NCI-H2227 treated with DMSO at 0.1 percent for 48 hours (cell line): ENCODE data around the gene RAET1L.
"Not testable (repeated sequence)": the region's sequence is repeated elsewhere in the genome, so short reads cannot be mapped to it uniquely, and the experiment has no call there.

Experiments used
- DNase-seq: peaks from one replicate; lab custom pipeline; 2025; lab: John Stamatoyannopoulos, UW

The RAET1L gene, protein sequence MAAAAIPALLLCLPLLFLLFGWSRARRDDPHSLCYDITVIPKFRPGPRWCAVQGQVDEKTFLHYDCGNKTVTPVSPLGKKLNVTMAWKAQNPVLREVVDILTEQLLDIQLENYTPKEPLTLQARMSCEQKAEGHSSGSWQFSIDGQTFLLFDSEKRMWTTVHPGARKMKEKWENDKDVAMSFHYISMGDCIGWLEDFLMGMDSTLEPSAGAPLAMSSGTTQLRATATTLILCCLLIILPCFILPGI

DNA sequence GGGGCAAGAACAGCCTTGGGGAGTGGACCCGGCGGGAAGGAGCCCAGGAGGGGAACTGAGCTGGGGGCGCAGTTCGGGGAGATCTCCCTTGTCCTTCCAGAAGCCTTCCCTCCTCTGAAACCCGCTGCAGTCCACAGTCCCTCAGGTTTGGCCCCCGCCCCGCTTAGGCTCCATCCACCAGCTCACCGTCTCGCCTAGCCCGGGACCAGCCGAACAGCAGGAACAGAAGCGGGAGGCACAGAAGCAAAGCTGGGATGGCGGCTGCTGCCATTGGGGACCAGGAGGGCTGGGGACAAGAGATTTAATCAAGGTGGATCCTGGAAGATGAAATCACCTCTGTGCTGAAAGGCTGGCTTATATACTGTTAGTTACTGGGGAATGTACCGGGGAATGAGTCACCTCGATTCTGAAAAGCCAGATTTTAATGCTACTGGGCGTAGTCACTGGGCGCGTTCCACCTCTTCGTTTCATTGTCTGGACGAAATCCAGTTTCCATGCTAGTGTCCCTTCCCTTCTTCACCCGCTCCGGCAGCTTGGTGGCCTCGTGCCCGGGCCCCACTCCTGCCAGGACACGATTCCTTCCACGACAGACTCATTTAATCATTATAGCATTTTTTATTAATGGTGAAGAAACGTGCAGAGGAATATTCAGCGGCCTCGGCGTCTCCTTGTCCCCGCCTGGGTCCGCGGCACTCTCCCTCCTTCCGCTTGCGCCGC is at the start of gene RAET1L:
Gene RAET1L (minus strand): TSS at position 332 of the 717 bp plus-strand sequence. CDS start 61 bp downstream, at position 271.
- no peak for DNase-seq

DNA sequence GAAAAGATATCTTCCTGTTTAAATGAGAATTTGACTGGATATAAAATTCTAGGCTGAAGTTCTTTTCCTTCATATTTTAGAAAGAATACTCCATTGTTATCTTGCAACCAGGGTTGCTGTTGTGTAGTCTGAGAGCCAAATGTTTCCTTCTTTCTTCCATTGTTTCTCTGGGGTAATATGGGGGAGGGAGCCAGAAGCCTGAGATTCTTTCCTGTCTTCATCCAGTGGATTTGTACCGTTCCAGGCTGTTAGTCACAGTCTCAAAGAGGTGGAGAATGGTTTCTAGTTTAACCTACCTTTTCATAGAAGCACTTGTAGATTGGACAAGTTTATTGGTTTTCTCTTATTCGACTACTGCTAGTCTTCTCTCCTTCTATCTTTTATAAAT is 49.7 kb upstream of the RAET1L start:
- DNase-seq, result no peak

DNA sequence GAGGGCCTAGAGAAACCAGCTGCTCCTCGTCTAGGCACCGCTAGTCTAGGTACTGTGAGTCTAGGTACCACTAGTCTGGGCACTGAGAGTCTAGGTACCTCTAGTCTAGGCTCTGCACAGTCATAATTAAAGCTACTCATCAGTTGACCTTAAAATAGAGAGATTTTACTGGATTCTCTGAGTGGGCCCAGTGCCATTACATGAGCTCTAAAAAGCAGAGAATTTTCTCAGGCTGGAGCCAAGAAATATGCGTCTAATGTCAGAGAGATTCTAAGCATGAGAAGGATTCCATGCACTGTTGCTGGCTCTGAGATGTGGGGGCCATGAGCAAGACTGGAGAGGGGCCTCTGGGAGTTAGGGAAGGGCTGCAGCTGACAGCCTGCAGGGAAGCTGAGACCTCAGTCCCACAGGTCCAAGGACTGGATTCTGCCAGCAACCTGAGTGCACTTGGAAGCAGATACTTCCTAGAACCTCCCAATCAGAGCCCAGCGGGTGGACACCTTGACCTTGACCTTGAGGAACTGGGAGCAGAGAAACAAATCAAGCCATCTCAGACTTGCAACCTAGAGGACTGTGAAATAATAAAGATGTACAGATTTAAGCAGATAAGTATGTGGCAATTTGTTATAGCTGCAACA is 49.2 kb upstream of the RAET1L start:
- not testable (repeated sequence) for DNase-seq

DNA sequence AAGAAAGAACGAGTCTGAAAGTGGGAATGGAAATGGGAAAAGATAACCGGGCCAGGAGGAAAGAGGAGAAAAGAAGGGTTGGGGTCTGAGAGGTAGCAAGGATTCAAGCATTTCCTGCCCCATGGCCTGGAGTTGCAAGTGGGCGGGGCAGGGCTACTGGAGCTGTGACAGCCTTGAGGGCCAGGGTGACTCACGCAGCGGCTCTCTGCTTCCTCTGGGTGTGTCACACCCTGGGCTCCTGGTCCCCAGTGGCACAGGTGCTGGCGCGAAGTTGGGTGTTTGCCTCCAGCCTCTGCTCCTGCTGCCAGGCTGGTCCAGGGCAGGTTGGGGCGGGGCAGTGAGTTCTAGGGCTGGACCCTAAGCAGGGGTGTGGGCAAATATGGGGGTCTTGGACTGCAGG is 46.9 kb upstream of the RAET1L start:
- no peak for DNase-seq

DNA sequence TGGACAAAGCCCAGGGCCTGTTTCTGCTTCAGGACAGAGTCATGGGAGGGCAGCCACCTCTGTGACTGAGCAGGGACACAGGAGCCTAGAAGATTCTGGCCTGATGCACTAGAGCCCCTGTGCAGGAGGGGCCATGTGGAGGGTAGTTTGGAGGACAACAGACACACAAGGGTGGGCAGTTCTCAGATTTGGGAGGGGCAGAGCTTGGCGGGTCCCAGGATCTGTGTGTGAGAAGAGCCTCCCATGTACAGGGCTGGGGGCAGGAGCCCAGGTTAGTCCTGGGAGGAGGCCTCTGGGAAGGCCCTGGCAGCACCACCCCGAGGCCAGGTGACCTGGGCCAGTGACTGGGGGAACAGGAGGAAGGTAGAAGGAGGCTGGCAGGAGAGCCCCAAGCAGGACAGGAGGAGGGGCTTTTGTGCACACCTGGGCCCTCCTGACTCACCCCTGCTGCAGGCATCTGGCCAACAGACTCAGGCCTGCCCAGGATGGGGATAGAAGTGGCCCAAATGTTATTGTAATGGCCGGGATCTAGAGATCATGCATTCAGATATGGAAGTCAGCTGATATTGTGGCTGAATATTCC is 45.0 kb upstream of the RAET1L start:
- DNase-seq, result no peak

DNA sequence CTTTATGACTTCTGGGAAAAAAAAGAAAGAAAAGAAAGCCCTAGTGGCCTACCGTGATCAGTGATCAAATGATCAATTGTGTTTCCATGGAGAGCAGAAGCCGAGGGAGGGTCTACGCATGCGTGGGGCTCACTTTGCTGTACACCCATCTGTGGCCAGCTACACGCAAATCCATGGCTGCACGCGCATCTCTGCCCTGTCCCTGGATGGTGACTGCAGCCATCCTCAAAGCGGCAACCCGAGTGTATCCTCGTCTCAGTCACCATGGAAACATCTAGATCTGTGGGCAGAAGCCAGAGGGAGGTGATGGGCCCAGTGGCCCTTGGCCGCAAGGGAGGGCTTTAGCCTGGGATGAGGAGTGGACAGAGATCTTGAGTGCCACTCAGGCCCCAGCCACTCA is 44.4 kb upstream of the RAET1L start:
- DNase-seq, result peak; percentile 34

DNA sequence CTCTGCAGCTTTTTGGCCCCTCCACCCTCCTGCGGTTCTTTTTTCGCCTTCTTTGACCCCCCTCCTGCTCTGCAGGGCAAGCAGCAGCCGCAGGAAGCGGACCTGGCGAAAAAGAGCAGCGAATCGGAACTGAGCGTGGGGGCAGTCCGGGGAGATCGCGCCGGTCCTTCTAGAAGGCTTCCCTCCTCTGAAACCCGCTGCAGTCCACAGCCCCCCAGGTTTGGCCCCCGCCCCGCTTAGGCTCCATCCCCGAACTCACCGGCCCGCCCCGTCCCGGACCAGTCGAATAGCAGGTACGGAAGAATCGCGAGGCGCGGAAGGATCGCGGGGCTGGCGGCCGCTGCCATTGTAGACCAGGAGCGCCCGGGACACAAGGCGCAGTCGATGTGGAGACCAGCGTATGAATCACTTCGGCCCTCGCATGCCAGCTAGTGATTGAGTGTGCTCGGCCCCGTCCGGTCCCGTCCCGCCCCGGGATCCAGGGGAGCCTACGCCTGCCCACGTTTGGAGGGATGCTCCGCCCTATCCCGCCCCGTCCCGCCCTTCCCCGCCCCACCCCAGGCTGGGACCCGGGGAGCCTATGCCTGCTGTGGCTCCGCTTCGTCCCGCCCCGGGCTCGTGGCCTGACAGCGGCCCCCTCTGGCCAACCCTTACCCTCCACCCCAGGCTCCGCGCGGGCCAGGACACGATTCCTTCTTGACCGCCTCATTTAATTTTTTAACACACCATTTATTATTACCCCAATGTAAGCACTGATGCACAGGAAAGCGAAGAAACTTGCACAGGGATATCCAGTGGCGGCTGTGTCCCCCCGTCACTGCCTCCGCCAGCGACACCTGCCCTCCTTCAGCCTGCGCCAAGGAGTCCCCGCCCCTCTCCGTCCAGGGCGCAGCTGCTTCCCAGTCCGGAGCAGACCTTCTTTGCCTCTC is 43.7 kb upstream of the RAET1L start, which contains the start of gene ULBP3:
Gene ULBP3 (minus strand): TSS at position 402 of the 929 bp plus-strand sequence. CDS start 55 bp downstream, at position 347.
- peak; percentile 64 for DNase-seq

DNA sequence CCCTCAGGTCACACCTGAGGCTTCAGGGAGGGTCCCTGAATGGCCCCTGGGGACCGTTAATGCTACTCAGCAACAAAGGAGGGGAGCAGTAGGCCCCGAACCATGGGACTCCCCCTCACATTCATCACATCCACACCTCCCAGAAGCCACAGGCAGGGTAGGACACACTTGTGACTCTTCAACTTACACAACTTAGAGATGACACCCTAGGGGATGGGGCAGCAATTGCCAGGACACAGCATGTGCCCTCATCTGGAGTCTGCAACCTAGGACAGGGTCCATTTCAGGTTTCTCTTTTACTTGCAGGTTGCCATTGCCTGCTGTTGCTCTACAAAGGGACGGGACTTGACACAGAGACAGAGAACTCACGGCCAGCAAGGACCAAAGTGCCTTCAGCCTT is 42.8 kb upstream of the RAET1L start:
- DNase-seq, result no peak

DNA sequence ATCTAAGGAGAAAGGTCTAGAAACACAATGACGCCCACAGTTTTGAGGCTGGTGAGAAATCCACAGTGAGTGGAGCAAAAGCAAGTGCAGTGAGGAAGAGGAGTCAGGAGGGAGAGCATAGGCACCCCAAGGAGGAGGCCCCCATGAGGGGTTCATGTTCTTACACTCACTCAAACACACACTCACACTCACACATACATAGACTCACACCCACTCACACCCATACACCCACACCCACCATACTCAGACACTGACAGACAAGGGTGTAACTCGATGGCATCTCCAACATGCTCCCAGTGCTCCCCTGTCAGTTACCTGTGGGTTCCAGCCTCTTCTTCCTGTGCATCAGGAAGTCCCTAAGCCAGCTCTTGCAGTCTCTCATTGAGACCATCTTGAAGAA is 39.8 kb upstream of the RAET1L start:
- no peak for DNase-seq

DNA sequence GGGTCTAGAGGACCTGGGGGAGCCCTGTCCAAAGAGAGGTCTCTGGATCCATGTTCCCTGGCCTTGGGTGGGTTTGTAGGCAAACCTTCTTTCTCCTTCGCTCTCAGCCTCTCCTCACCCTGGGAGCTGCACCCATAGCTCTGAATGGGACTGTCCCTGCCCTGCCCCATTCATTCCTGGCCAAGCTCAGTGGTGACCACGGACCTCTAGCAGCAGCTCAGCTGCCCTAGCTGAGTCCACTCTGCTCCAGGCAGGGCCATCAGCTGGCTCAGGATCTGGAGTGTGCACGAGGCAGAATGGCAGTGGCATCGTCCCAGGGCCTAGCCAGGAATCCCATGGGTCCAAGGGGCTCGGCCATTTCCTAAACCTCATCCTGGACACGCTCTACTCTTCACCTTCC is 38.3 kb upstream of the RAET1L start:
- no peak for DNase-seq

DNA sequence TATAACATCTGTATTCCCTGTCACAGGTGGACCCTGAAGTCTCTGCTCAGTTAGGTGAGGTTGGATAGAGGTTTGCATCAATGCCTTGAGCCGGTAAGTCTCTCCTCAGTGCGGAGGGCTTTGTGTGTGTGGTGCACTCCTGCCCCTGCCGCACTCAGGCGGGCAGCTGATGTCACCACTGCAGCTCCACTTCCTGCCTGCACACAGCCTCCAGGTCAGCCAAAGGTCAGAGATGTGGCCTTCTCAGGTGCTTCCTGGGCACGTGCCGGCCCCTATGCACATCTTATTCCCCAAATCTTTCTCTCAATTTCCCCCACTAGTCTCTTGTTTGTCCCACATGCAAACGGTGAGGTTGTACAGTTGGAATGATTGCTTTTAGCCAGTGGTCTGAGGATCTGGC is 34.6 kb upstream of the RAET1L start:
- not testable (repeated sequence) for DNase-seq

DNA sequence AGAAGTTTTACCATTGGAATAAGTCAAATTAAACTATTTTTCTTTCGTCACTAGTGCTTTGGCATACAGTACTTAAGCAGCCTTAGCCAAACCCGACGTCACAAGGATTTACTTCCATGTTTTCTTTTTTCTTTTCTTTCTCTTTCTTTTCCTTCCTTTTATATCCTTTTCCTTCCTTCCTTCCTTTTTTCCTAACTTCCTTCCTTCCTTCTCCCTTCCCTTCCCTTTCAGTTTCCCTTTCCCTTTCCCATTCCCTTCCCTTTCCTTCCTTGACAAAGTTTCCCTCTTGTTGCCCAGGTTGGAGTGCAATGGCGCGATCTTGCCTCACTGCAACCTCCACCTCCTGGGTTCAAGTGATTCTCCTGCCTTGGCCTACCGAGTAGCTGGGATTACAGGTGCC is 33.7 kb upstream of the RAET1L start:
- no peak for DNase-seq

DNA sequence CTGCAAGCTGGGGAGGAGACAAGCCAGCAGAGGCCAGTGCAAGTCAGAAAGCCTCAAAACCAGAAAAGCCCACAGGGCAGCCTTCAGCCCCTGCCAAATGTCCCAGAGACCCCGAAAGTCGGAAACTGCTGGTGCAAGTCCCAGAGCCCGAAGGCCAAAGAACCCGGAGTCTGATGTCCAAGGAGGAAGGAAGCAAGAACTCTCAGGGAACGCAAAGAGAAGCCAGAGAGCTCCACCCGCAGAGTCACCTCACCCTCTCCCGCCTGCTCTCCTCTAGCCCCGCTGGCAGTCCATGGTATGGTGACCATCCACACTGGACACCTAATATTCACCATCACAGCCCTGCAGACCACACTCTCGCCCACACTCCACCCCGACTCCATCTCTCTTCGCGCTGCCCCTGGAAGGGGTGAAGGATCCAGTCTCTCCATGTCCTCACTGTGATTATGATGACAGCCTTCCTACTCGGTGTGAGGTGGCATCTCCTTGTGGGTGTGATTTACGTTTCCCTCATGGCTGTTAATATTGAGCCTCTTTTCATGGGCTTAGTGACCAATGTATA is 33.0 kb upstream of the RAET1L start:
- DNase-seq, result no peak

DNA sequence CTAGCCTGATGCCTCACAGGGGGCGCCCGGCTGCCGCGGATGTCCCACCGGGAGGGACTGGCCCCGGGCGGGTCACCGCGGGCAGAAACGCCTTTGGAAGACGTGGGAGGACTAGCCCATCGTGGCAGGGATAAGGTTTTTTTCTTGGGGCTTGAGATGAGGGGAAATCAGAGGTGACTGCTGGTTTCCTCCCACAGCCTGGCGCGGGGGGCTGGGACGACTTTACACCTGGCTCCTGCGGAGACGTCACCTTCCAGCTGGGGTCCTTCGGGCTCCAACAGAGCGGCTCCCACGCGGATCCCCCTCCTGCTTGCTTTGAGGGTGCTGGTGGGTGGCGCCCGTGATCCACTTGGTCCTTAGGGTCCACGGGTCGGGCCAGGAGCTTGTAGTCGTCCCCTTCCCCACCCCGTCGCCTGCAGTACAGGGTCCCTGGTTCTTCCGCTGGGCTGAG is 32.2 kb upstream of the RAET1L start:
- DNase-seq, result no peak

DNA sequence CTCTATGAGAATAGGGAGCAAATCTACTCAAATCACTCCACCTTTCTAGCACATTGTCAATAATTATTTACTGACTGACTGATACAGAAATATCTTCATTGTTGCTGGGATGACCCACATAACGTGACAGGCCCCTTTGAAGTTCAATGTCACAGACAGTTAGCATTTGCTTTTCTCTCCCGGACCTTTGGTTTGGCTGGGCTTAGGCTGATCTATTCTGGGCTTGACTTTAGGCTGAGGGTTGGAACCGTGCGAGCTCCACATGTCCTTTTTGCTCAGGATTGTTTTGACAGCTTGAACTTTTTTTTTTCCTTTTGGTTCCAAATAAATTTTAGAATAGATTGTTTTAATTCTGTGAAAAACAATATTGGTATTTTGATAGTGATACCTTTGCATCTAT is 31.6 kb upstream of the RAET1L start:
- no peak for DNase-seq

DNA sequence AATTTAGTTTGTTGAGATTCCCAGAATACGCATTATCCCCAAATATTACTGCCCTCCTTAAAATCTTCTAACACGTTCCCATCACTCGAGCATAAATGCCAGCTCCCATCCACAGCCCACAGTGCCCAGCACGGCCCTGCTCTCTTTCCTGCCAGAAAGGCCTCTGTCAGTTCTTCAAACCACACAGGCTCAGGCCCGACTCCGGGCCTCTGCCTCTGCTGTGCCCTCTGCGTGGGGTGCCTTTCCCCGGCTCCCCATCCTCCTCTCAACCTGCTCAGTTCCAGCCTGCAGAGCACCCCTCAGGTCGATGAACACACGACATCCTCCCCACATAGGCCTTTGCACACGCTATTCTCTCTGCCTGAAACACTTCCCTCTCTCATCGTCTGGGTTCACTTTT is 30.8 kb upstream of the RAET1L start:
- DNase-seq, result no peak

DNA sequence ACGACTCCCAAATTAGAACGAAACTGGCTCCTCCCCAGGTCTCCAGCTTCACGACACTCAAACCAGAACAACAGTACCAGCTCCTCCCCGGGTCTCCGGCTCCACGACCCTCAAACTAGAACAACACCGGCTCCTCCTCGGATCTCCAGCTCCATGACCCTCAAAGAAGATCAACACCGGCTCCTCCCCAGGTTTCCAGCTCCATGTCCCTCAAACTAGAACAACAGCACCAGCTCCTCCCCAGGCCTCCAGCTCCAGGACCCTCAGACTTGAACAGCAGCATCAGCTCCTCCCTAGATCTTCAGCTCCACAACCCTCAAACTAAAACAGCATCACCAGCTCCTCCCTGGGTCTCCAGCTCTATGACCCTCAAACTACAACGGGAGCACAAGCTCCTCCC is 29.8 kb upstream of the RAET1L start:
- no peak for DNase-seq

DNA sequence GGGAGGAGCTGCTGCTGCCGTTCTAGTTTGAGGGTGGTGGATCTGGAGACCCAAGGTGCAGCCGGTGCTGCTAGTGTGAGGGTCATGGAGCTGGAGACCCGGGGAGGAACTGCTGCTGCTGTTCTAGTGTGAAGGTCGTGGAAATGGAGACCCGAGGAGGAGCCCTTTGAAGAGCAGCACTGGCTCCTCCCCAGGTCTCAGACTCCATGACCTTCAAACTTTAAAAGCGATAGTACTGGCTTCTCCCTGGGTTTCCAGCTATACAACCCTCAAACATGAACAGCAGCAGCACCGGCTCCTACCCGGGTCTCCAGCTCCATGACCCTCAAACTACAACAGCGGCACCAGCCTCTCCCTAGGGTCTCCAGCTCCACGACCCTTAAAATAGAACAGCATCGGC is 28.1 kb upstream of the RAET1L start:
- no peak for DNase-seq

DNA sequence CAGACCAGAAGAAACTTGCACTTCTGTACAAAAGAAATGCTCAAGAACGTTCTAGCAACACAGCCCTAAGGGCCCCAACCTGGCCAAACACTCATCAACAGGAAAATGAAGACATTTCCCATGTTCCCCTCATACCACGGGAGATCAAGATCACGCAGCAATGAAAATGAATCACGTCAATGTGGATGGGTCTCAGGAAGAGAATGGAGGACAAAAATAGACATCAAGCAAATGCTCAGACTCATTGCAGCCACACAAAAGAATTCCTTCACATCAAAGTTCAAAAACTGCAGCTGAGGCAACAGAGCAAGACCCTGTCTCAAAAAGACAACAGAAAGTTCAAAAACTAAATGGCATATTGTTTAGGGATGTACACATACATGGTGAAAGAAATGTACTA is 25.5 kb upstream of the RAET1L start:
- no peak for DNase-seq

DNA sequence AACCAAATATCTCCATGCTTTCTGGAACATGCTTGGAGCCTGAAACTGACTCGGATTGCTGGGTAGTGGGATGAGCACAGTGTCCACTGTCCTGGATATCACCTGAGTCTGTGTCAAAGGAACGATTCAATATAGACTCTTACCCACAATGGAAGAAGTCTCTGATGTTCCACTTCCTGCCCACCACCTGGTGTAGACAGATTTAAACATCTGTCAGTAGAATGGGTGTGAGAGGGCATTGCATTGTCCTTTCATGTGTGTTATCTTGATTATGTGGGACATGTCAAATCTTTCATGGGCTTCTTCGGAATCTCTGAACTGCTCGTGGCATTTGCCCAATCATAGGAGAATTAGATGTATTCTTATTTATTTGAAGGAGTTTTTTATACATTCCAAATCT is 22.8 kb upstream of the RAET1L start:
- no peak for DNase-seq

DNA sequence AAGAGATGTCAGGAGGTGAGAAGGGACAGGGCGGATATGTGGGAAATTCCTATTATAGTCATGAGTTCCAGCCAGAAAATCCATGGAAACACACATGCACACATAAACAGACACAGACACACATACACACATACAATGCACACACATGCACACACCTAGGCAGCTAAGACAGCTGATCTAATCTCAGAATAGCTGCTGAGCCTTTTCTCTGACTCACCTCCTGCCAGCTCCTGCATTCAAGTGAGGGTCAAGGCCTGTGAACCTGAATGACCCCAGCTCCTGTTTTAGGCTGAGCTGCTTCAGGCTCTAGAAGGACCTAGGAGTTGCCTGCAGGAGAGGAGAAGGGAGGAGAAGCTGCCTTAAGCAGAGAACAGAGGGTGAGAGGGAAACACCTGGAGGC is 21.6 kb upstream of the RAET1L start:
- DNase-seq, result no peak
